HepG2 (cell line): ENCODE measurements around the gene CARD9. TPM values are rescaled to one million over a fixed set of nuclear protein-coding genes. Genes with fewer than 3 reads are reported as not detected.

Experiments
- ATAC-seq: fragments of 200-7000 bp; cut with Tn5 transposase; 3 replicates; pipeline ENCODE4 v1.9.1; 2020; ENCODE audit warnings: mild to moderate bottlenecking, moderate library complexity
- BruUV-seq: library from RNA; stranded (reverse); fragments of 400-500 nt; replicated peaks from 2 replicates; lab custom pipeline; 2021; lab: Mats Ljungman, UMichigan
- CTCF ChIA-PET: fragments of 300-600 bp; formaldehyde crosslinking; extraction: SDS; loops from one replicate; lab custom pipeline; 2021; ENCODE audit warnings: low total read pairs, inconsistent platforms, low intra/inter-chr PET ratio; lab: Yijun Ruan, JAX
- POLR2A ChIA-PET: fragments of 350-600 bp; sonication (Branson Sonifier 250); formaldehyde crosslinking; loops from one replicate; lab custom pipeline; 2020; ENCODE audit warnings: antibody characterized with exemption, inconsistent platforms; lab: Yijun Ruan, JAX
- DNase-seq: peaks from one replicate; pipeline ENCODE4 v3.0.0-alpha.2; 2015; ENCODE audit warnings: low spot score
- FAIRE-seq: peaks from 3 replicates; lab custom pipeline; 2011; peaks lifted over from hg19 to GRCh38; lab: Jason Lieb, UNC
- H2AFZ ChIP-seq: one replicate; pipeline ENCODE4 v1.6.1; 2011; ENCODE audit warnings: low read length, inconsistent platforms
- H3K27ac ChIP-seq: fragments of 300-600 bp; 3 replicates; pipeline ENCODE4 v1.8.0; 2011; ENCODE audit warnings: mixed run types, mild to moderate bottlenecking, mixed read lengths, low read length, inconsistent platforms; ENCODE audit not compliant: insufficient read depth; ENCODE audit errors: extremely low read length
- H3K27me3 ChIP-seq, 2 experiments: fragments of 200-600 bp in 1 of 2; 2 replicates in 1 of 2; 3 replicates in 1 of 2; pipeline versions ENCODE4 v1.6.0 to v1.8.0; 2011; ENCODE audit warnings: low read length in 2 of 2, mild to moderate bottlenecking in 2 of 2, moderate library complexity in 2 of 2, inconsistent platforms in 1 of 2; ENCODE audit not compliant: insufficient read depth in 2 of 2, control insufficient read depth in 1 of 2
- H3K36me3 ChIP-seq, 2 experiments: fragments of 200-600 bp in 1 of 2; replicated peaks in 1 of 2; 2 replicates in 1 of 2; 3 replicates in 1 of 2; pipeline versions ENCODE4 v1.5.1 to v1.8.0; 2011; ENCODE audit warnings: low read length in 2 of 2, inconsistent platforms in 1 of 2; ENCODE audit not compliant: insufficient read depth in 2 of 2, control insufficient read depth in 1 of 2
- H3K4me1 ChIP-seq: 2 replicates; pipeline ENCODE4 v1.5.1; 2012; ENCODE audit warnings: low read length, inconsistent platforms; ENCODE audit not compliant: insufficient read depth
- H3K4me2 ChIP-seq: 2 replicates; pipeline ENCODE4 v1.6.0; 2011; ENCODE audit warnings: low read depth, low read length, inconsistent platforms
- H3K4me3 ChIP-seq, 3 experiments: fragments of 200-600 bp in 1 of 3; sonication (generic), shearing (Covaris generic) in 1 of 3; replicated peaks in 1 of 3; 2 replicates each; pipeline ENCODE4 v1.5.1; 2011 to 2016; ENCODE audit warnings: low read length in 3 of 3, inconsistent platforms in 2 of 3, low read depth in 2 of 3, mild to moderate bottlenecking in 2 of 3, control low read depth in 1 of 3, mixed read lengths in 1 of 3; ENCODE audit not compliant: insufficient read depth in 1 of 3
- H3K79me2 ChIP-seq: one replicate; pipeline ENCODE4 v1.6.1; 2011; ENCODE audit warnings: low read length, inconsistent platforms; ENCODE audit not compliant: insufficient read depth
- H3K9ac ChIP-seq: 2 replicates; pipeline ENCODE4 v1.6.0; 2011; ENCODE audit warnings: mild to moderate bottlenecking, low read depth, low read length, inconsistent platforms; ENCODE audit not compliant: insufficient read depth
- H3K9me3 ChIP-seq: 2 replicates; pipeline ENCODE4 v1.5.1; 2012; ENCODE audit warnings: mild to moderate bottlenecking, low read length
- H4K20me1 ChIP-seq: 2 replicates; pipeline ENCODE4 v1.6.0; 2011; ENCODE audit warnings: inconsistent platforms, mild to moderate bottlenecking, low read length, moderate library complexity; ENCODE audit not compliant: insufficient read depth
- DMAP1 ChIP-seq: IDR thresholded peaks from 2 replicates; pipeline ENCODE4 v1.6.1; 2016
- ISL2 ChIP-seq: sonication (generic); formaldehyde crosslinking; IDR thresholded peaks from 2 replicates; pipeline ENCODE4 v1.5.0; 2020; ENCODE audit warnings: missing genetic modification reagents
- PAWR ChIP-seq: sonication (generic); formaldehyde crosslinking; IDR thresholded peaks from 2 replicates; pipeline ENCODE4 v1.4.0; 2020; ENCODE audit warnings: missing genetic modification reagents, mild to moderate bottlenecking, borderline replicate concordance
- RBFOX2 ChIP-seq: fragments of 200-400 bp; formaldehyde crosslinking; IDR thresholded peaks from 2 replicates; pipeline ENCODE4 v1.6.1; 2017; ENCODE audit warnings: low read depth, mild to moderate bottlenecking, low read length
- RELA ChIP-seq: sonication (generic); formaldehyde crosslinking; IDR thresholded peaks from 2 replicates; pipeline ENCODE4 v1.4.0; 2020; ENCODE audit warnings: missing genetic modification reagents
- XBP1 ChIP-seq: sonication (generic); formaldehyde crosslinking; IDR thresholded peaks from 2 replicates; pipeline ENCODE4 v1.5.0; 2020; ENCODE audit warnings: missing genetic modification reagents
- ZNF160 ChIP-seq: sonication (generic); formaldehyde crosslinking; IDR thresholded peaks from 2 replicates; pipeline ENCODE4 v1.8.0; 2022; ENCODE audit warnings: mild to moderate bottlenecking, inconsistent platforms, missing genetic modification reagents
- ZNF792 ChIP-seq: IDR thresholded peaks from 2 replicates; pipeline ENCODE4 v1.6.1; 2016
- WGBS: methylation state at CpG from one replicate; pipeline ENCODE4 v1.1.6; 2017; ENCODE audit warnings: low lambda C conversion rate; 5-methylcytosine and 5-hydroxymethylcytosine counted together
- in situ Hi-C: cut with HindIII; loops from 2 replicates; pipeline ENCODE4 v1.10.0; 2017; ENCODE audit warnings: low pct_unique_long_range_greater_than_20kb; ENCODE audit not compliant: extremely low pct_ligation_motif_present
- intact Hi-C: fragments of 100-400 bp; cut with micrococcal nuclease; formaldehyde crosslinking; loops from one replicate; pipeline ENCODE4 v1.10.0; 2022; ENCODE audit not compliant: unreplicated experiment
- polyA plus RNA-seq, 8 experiments: library from polyadenylated mRNA; depleted of rRNA in 3 of 8; stranded (reverse) in 7 of 8; unstranded in 1 of 8; fragments of >200 nt; fragmentation: Illumina TruSeq in 4 of 8; extraction: Trizol in 4 of 8; gene quantifications; 2 replicates each; pipeline versions ENCODE4 v1.2.1 to v1.2.3, GENCODE V29; 2011 to 2016; ENCODE audit warnings: low read depth in 4 of 8, missing spikeins in 1 of 8, mixed read lengths in 1 of 8; ENCODE audit not compliant: insufficient read depth in 1 of 8
- total RNA-seq, 5 experiments: library from RNA; depleted of rRNA; stranded (reverse); fragments of >200 nt; fragmentation: Illumina TruSeq; extraction: Trizol; gene quantifications; 2 replicates each; pipeline ENCODE4 v1.2.3, GENCODE V29; 2016; ENCODE audit warnings: low read depth in 1 of 5

CARD9 gene
- total and polyA plus RNA-seq, 2 of the 13 experiments (the other 11 are each of a cell fraction or from before 2014, with no cell fraction given), result 3.3 to 7.4 TPM

GRCh38 chr9:136396219-136396515, 22.7 kb upstream of the CARD9 start:
- peaks cover 20% of the 10 kb centered on the region for H3K4me1 ChIP-seq
- 0 out of 2 replicates have a peak, but pooled peaks cover 2% of the 10 kb centered on the region for H4K20me1 ChIP-seq
- TF ChIP-seq ZNF160 (CRISPR knock-in tag) (no peak), ZNF792 (CRISPR knock-in tag) (no peak), PAWR (CRISPR knock-in tag) (no peak), XBP1 (CRISPR knock-in tag) (no peak), ISL2 (CRISPR knock-in tag) (no peak)
- H3K4me3 ChIP-seq, result no peak overlapping the region
- H3K9ac ChIP-seq, result no peak overlapping the region
- ChIA-PET POLR2A (no interaction called here), CTCF (no interaction called here)
- no peak overlapping the region for H2AFZ ChIP-seq
- in situ Hi-C loops, result no loop called here
- H3K27ac ChIP-seq, result no peak overlapping the region
- WGBS, result 93% methylated on average over 3 of the region's 4 CpGs
- no peak for ATAC-seq
- intact Hi-C loops, result no loop called here
- BruUV-seq, result no TSS peak
- peaks cover 25 to 56% of the 10 kb centered on the region in 2 experiments; a peak in 4 of 5 replicates for H3K36me3 ChIP-seq
- FAIRE-seq, result no peak
- DNase-seq, result no peak
- no peak overlapping the region for H3K4me2 ChIP-seq
- H3K79me2 ChIP-seq, result peaks cover 21% of the 10 kb centered on the region
- H3K9me3 ChIP-seq, result no peaks in the 10 kb centered on the region
- H3K27me3 ChIP-seq, result no peaks in the 10 kb centered on the region

GRCh38 chr9:136395345-136396218, 22.1 kb upstream of the CARD9 start:
- ChIA-PET CTCF (no interaction called here), POLR2A (no interaction called here)
- H3K4me2 ChIP-seq, result no peak overlapping the region
- no peak overlapping the region for H3K4me3 ChIP-seq
- BruUV-seq, result no TSS peak
- no peaks in the 10 kb centered on the region for H3K27me3 ChIP-seq
- TF ChIP-seq DMAP1 (CRISPR knock-in tag) (no peak), RELA (CRISPR knock-in tag) (no peak), RBFOX2 (0 out of 2 replicates have a peak, but pooled peaks have one; percentile 18)
- in situ Hi-C loops (no loop called here), intact Hi-C loops (no loop called here)
- ATAC-seq (no peak), DNase-seq (no peak), FAIRE-seq (no peak)
- H3K9me3 ChIP-seq, result no peaks in the 10 kb centered on the region
- H3K79me2 ChIP-seq, result peaks cover 21% of the 10 kb centered on the region
- 0 out of 2 replicates have a peak, but pooled peaks cover 2% of the 10 kb centered on the region for H4K20me1 ChIP-seq
- H3K9ac ChIP-seq, result no peak overlapping the region
- WGBS, result 90% methylated on average over 21 of the region's 26 CpGs
- H2AFZ ChIP-seq, result no peak overlapping the region
- H3K27ac ChIP-seq, result no peak overlapping the region
- peaks cover 25 to 57% of the 10 kb centered on the region in 2 experiments; a peak in 4 of 5 replicates for H3K36me3 ChIP-seq
- H3K4me1 ChIP-seq, result peaks cover 16% of the 10 kb centered on the region
